Stimulated activated effector memory CD8-positive, alpha-beta T cell treated with anti-CD3 and anti-CD28 coated beads, Interleukin-12 subunit alpha, Interleukin-12 subunit beta, amount 100 ng/mL, for 72 hours (primary cell): ENCODE results near the gene R3HDM2.
A peak's percentile ranks its signal among the peaks of the same experiment; 100 is the strongest.

Experiments used
- ATAC-seq: fragments of 150-1000 bp; cut with Tn5 transposase; 2 replicates; pipeline ENCODE4 v1.10.0; 2021
- DNase-seq, 2 donors: peaks; one replicate each; pipeline ENCODE4 v3.0.0; 2021 to 2022; ENCODE audit warnings: low spot score in 2 of 2
- H3K27ac Mint-ChIP-seq: one replicate; pipeline ENCODE4 v1.8.0; 2022; ENCODE audit warnings: mild to moderate bottlenecking, mixed read lengths
- H3K36me3 Mint-ChIP-seq: one replicate; pipeline ENCODE4 v1.8.0; 2022; ENCODE audit warnings: mild to moderate bottlenecking, mixed read lengths
- H3K4me1 Mint-ChIP-seq: one replicate; pipeline ENCODE4 v1.8.0; 2022; ENCODE audit warnings: mixed read lengths
- H3K4me3 Mint-ChIP-seq: one replicate; pipeline ENCODE4 v1.8.0; 2022; ENCODE audit warnings: mild to moderate bottlenecking, mixed read lengths
- H3K9me3 Mint-ChIP-seq: one replicate; pipeline ENCODE4 v1.8.0; 2022; ENCODE audit warnings: mixed read lengths

Gene R3HDM2

DNA sequence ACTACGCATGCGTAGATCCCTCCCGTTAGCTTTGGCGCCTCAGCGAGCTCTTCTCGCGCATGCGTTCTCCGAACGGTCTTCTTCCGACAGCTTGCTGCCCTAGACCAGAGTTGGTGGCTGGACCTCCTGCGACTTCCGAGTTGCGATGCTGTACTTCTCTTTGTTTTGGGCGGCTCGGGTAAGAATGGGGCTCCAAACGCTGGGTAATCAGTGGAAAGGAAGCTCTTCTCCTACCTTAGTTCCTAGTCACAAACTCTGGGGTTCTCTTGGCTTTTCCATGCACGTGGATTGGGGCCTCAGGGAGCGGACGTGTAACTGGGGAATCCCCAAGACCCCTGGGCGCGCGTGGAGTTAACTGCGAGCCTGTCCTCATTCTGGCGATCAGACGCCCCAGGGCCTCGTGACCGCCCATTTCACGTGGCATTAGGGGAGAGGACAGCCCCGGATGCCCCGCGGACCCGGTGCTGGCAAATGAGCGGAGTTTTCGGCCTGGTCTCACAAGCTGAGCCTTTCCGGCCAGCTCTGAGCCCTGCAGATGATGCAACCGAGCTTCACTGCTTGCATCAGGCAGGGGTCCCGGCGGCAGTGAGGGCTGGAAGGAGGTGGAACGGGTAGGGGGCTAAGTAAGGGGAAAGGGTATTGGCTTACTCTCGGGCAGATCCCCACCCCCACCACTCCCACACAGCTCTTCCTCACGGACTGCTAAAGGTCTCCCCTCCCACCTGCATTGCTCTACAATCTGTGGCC, 201.0 kb downstream of the R3HDM2 start, which contains the start of gene SHMT2:
Gene SHMT2 (plus strand): TSS at position 78 of the 747 bp plus-strand sequence. CDS start 68 bp downstream, at position 146.
- peaks cover 65% of the 10 kb centered on the region for H3K4me1 Mint-ChIP-seq
- H3K36me3 Mint-ChIP-seq = peaks cover 62% of the 10 kb centered on the region
- H3K4me3 Mint-ChIP-seq = peak within 1 kb of the TSS; percentile 100
- DNase-seq = peak; percentile 82 to 96
- ATAC-seq = peak; percentile 78
- H3K27ac Mint-ChIP-seq = peak within 1 kb of the TSS; percentile 100
- no peaks in the 10 kb centered on the region for H3K9me3 Mint-ChIP-seq

DNA sequence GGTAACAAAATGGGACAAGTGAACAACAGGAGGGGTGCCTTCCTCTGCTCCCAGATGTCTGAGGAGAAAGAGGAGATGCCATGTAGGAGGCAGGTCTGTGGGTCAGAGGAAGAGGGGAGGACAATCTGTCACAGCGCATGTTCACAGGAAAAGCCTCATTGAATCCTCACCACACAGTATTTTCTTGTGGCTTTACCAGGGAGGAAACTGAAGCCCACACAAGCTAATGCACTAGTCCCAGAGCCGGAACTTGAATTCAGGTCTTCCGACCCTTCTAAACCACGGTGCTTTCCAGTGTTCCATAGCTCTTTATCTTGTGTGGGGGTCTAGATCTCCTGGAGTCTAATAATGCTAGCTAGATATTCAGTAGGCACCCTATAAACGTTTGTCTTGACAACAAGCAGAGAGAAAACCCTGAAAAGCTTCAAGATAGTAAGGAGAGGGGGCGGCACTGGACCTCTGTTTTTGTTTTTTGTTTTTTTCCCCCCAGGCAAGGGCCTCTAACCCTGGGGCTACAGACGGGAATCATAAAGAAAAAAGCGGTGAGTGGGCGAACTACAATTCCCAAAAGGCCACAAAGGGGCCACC, 201.7 kb downstream of the R3HDM2 start:
- DNase-seq (peak in 1 of 2 donors; percentile 62), ATAC-seq (peak; percentile 50)
- Mint-ChIP-seq H3K36me3 (peaks cover 56% of the 10 kb centered on the region), H3K4me3 (peak overlapping the region; percentile 100), H3K9me3 (no peaks in the 10 kb centered on the region), H3K4me1 (peaks cover 60% of the 10 kb centered on the region), H3K27ac (peak overlapping the region; percentile 100)

DNA sequence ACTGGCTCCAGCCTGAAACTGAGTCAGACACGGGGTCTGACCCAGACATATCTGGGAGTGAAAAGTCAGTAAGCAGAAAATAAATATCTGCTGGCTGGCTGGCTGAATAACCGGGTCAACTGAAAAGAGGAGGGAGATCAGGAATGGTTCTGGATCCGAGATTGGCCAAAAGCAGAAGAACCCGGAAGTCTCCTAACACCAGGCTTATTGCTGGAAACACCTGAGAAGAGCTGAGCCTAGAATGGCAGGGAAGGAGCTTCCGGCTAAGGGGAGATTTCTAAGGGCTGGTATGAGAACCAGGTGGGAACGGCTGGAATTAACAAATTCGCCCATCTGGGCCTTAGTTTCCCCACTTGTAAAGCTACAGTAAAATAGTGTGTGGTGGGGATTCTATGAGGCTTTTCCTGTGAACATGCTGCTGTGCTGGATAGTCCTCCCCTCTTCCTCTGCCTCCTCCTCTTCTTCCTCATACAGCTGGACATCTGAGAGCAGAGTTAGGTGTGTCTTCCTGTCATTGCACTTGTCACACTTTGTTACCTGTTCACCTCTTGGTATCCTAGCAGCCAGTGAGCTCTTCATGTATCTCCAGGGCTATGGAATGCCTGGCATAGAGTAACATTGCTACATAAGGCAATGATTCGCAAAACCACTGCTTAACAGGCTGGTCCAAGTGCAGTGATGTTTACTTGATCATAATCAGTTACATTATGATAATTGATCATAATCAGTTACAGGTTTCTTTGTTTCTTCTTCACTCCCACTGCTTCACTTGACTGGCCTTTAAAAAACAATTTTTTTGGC, 203.3 kb downstream of the R3HDM2 start:
- ATAC-seq (no peak), DNase-seq (no peak)
- H3K4me1 Mint-ChIP-seq = peaks cover 66% of the 10 kb centered on the region
- no peaks in the 10 kb centered on the region for H3K9me3 Mint-ChIP-seq
- peaks cover 46% of the 10 kb centered on the region for H3K36me3 Mint-ChIP-seq
- H3K4me3 Mint-ChIP-seq = peak overlapping the region; percentile 16
- H3K27ac Mint-ChIP-seq = no peak overlapping the region

DNA sequence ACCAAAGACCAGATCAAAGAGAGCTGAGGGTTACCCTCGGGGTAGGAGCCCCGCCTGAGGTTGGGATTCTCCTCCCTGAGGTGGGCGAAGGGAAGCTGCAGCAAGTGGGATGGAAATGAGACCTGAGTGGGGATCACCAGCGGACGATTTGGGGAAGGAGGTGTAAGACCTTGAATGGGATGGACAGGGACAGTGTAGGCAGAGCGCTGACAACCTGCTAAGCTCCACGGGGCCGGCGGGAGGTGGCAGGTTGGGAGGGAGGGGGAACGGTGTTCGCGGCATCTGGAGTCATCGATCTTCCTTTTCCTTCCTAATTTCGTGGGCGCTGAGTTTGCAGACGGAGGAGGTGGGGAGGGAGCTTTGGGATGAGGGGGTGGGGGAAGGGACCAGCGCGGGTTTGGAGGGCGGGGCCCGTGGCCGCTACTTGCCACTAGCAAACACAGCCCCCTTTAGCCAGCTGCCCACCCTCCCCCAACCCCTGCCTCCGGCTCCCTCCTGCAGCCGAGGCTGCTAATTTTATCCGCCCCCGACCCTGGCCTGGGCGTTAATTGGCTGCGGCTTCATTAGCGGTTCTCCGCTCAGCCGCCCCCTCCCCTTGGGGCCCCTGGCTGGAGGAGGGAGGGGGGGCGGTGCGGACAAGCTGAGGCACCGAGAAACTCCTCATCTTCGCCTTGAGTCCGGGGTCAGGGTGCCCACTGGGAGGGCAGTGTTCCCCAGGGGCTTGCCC, 204.1 kb downstream of the R3HDM2 start:
- peaks cover 39% of the 10 kb centered on the region for H3K36me3 Mint-ChIP-seq
- peak overlapping the region; percentile 55 for H3K4me3 Mint-ChIP-seq
- ATAC-seq (no peak), DNase-seq (no peak)
- no peaks in the 10 kb centered on the region for H3K9me3 Mint-ChIP-seq
- no peak overlapping the region for H3K27ac Mint-ChIP-seq
- peaks cover 73% of the 10 kb centered on the region for H3K4me1 Mint-ChIP-seq

- no peak for ATAC-seq
- Mint-ChIP-seq H3K4me1 (peaks cover 77% of the 10 kb centered on the region), H3K27ac (no peak overlapping the region), H3K36me3 (peaks cover 29% of the 10 kb centered on the region), H3K4me3 (peak overlapping the region; percentile 55), H3K9me3 (no peaks in the 10 kb centered on the region)
- no peak for DNase-seq
These were observed 205.1 kb downstream of the R3HDM2 start for GRCh38 chr12:57225680-57226210.

- DNase-seq (peak; percentile 59 to 79), ATAC-seq (peak; percentile 48)
- Mint-ChIP-seq H3K4me1 (peaks cover 75% of the 10 kb centered on the region), H3K27ac (no peak overlapping the region), H3K36me3 (peaks cover 23% of the 10 kb centered on the region), H3K4me3 (peak overlapping the region; percentile 55), H3K9me3 (no peaks in the 10 kb centered on the region)
These were observed 205.7 kb downstream of the R3HDM2 start for GRCh38 chr12:57224973-57225679.

DNA sequence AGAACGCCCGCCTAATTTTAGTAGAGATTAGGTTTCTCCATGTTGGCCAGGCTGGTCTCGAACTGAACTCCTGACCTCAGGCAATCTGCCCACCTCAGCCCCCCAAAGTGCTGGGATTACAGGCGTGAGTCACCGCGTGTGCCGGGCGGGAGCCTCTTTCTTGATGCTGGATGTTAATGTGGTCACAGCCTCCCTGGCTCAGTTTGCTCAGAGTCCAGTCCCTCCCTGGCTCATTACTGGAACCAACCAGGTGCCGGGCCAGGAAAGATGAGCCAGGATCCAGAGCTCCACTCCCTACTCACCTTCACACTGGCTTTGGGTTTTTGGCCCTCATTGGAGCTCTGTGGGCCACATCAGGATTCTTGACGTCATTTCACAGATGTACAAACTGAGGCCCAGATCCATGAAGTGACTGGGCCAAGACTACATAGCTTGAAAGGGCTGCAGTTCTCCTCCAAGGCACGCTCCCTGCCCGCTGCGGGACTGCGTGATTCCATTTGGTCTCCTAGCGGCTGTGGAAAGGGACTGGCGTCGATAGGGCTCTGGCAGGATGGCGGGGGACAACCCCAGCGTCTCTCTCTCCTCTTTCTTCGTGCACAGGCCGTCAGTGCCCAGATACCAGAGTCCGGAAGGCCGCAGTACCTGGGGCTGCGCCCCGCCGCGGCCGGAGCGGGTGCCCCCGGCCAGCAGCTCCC, 206.4 kb downstream of the R3HDM2 start:
- Mint-ChIP-seq H3K9me3 (no peaks in the 10 kb centered on the region), H3K36me3 (peaks cover 16% of the 10 kb centered on the region), H3K4me1 (peaks cover 74% of the 10 kb centered on the region), H3K27ac (no peak overlapping the region), H3K4me3 (peak overlapping the region; percentile 55)
- DNase-seq (no peak), ATAC-seq (no peak)

- ATAC-seq (peak; percentile 93), DNase-seq (peak in 1 of 2 donors; percentile 75)
- H3K36me3 Mint-ChIP-seq = peaks cover 7% of the 10 kb centered on the region
- H3K4me3 Mint-ChIP-seq = peak overlapping the region; percentile 11
- no peak overlapping the region for H3K27ac Mint-ChIP-seq
- no peaks in the 10 kb centered on the region for H3K9me3 Mint-ChIP-seq
- H3K4me1 Mint-ChIP-seq = peaks cover 75% of the 10 kb centered on the region
These were observed 207.4 kb downstream of the R3HDM2 start for GRCh38 chr12:57223191-57224165.

DNA sequence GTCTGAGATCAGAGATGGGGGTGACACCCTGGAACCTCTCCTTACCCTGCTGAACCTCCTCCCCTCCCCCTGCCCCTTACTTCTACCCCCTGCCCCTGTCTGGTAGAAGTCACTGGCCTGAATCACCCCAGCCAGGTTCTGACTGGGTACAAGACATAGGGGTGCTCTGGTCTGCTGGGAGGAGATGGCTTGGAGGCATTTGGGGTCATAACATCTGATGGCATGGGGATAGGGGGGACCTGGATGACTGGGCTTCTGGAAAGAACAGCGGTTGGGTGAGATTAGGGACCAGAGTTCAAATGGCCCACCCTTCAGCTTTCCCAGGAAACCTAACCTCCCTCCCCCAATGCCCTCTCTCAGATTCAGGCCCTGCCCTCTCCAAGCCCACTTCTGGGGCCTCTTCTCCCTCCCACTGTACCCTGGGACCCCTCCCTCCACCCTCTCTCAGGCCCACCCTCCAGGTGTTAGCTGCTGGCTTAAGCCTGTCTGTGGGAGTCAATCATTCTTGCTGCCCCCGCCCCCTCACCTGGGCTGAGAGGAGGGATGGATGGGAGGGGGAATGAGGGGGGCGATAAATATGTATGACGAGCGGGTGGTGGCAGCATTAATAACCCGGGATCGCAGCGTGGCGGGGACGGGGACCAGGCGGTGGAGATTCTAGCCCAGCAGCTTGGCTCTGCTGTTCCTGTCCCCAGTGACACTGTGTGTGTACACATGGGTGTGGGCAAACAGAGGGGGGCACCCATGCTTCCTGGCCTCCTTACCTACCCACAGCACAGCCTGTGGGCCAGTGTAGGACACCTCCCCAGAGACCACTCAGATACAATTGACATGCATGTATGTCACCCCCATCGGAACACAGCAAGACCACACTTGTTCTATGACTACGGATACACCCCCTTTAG, 208.3 kb downstream of the R3HDM2 start:
- ATAC-seq (no peak), DNase-seq (no peak)
- Mint-ChIP-seq H3K4me1 (peaks cover 80% of the 10 kb centered on the region), H3K27ac (no peak overlapping the region), H3K4me3 (peak overlapping the region; percentile 11), H3K9me3 (no peaks in the 10 kb centered on the region), H3K36me3 (peaks cover 7% of the 10 kb centered on the region)

DNA sequence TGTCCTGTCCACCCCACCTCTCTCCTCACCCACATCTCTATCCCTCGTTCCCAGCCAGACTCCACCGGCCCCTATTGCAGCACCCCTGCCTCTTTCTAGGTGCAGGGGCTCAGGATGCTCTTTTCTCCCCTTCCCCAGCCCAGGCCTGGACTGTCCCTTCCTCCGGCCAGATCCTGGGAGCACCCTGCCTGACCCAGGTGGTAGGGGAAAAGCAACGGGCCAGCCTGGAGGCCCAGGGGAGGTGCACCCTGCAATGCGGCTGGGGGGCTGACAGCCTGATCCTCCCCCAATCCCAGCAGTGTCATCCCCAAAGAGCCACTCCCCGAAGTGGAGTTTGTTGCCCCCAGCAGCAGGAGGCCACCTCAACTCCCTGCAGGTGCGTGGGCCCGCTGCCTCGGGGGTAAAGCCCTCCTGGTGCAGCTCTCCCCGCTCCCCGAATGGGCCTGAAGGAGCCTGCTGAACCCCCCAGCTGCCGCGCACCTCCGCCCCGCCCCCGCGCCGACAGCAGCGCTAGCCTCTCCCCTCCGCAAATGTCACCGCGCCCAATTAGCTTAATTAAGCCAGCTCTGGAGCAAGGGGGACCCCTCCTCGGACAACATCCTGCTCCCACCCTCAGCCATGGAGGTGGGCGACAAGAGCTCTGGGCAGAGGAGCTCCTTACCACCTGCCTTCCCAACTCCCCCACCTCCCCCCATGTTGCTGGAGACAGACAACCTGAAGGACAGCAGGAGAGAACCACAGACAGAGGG, 209.5 kb downstream of the R3HDM2 start:
- Mint-ChIP-seq H3K9me3 (no peaks in the 10 kb centered on the region), H3K27ac (peak overlapping the region; percentile 10), H3K4me1 (peaks cover 78% of the 10 kb centered on the region), H3K36me3 (peaks cover 7% of the 10 kb centered on the region), H3K4me3 (peak overlapping the region; percentile 4)
- DNase-seq (no peak), ATAC-seq (no peak)

DNA sequence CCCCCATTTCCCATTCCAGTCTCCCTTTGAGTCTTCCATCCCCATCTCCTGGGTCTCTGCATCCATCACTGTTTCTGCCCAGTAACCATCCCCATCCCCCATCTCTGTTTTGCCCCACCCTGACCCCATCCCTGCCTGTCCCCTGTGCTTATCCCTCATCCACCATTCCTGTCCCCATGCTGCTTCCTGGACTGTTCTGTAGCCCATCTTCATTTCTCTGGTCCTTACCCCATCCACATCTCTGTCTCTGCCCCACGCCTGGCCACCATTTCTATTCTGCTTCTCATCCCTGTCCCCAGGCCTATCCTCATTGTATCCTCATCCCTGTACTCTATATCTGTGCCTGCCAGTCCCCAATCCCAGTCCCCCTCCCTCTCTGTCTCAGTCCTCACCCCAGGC, 210.1 kb downstream of the R3HDM2 start:
- DNase-seq = no peak
- Mint-ChIP-seq H3K9me3 (no peaks in the 10 kb centered on the region), H3K4me3 (no peak overlapping the region), H3K27ac (peak overlapping the region; percentile 10), H3K4me1 (peaks cover 76% of the 10 kb centered on the region), H3K36me3 (peaks cover 10% of the 10 kb centered on the region)
- no peak for ATAC-seq
